Measurements from ENCODE around the gene SLC12A3.

GRCh38 chr16:56824331-56824730, 40.7 kb upstream of the SLC12A3 start:
- TF ChIP-seq CTCF (IDR thresholded peaks at IDR 0.05) = peak in 2 of 6 experiments; percentile 24 to 36
- TF ChIP-seq POLR2A (IDR thresholded peaks at IDR 0.05) = no peak
- no peak for TF ChIP-seq EP300 (IDR thresholded peaks at IDR 0.05)
